HepG2 (cell line): ENCODE measurements around the gene OVOL2. TPM values are rescaled to one million over a fixed set of nuclear protein-coding genes. Genes with fewer than 3 reads are reported as not detected.

Source experiments
- ATM ChIP-seq: fragments of 450-650 bp; IDR thresholded peaks from 2 replicates; pipeline ENCODE4 v1.7.1; 2017; ENCODE audit warnings: mild to moderate bottlenecking, borderline replicate concordance
- GLI4 ChIP-seq: sonication (generic); formaldehyde crosslinking; IDR thresholded peaks from 2 replicates; pipeline ENCODE4 v1.5.1; 2020; ENCODE audit warnings: missing genetic modification reagents, mild to moderate bottlenecking, moderate library complexity, borderline replicate concordance
- HMG20B ChIP-seq: conservative IDR thresholded peaks from 2 replicates; pipeline ENCODE4 v1.6.1; 2016; ENCODE audit warnings: missing genetic modification reagents, missing compliant biosample characterization
- KDM5B ChIP-seq: sonication (generic); formaldehyde crosslinking; IDR thresholded peaks from 2 replicates; pipeline ENCODE4 v1.4.0; 2020; ENCODE audit warnings: missing genetic modification reagents, mild to moderate bottlenecking, borderline replicate concordance
- MXI1 ChIP-seq: IDR thresholded peaks from 3 replicates; pipeline ENCODE4 v1.6.1; 2012; ENCODE audit warnings: low read depth, low read length, inconsistent platforms, borderline replicate concordance
- NFE2L2 ChIP-seq: fragments of 150-350 bp; IDR thresholded peaks from 2 replicates; pipeline ENCODE4 v1.6.1; 2014; ENCODE audit warnings: low read length
- PAX8 ChIP-seq: sonication (generic); formaldehyde crosslinking; IDR thresholded peaks from 2 replicates; pipeline ENCODE4 v1.8.0; 2022; ENCODE audit warnings: mild to moderate bottlenecking, missing genetic modification reagents, borderline replicate concordance
- SIX1 ChIP-seq: sonication (generic); formaldehyde crosslinking; IDR thresholded peaks from 2 replicates; pipeline ENCODE4 v1.4.0; 2020; ENCODE audit warnings: missing genetic modification reagents, borderline replicate concordance
- SMAD9 ChIP-seq: sonication (generic); formaldehyde crosslinking; IDR thresholded peaks from 2 replicates; pipeline ENCODE4 v1.5.1; 2020; ENCODE audit warnings: mild to moderate bottlenecking, missing genetic modification reagents
- SP5 ChIP-seq: IDR thresholded peaks from 2 replicates; pipeline ENCODE4 v1.6.1; 2016; ENCODE audit warnings: low read depth, borderline replicate concordance
- STAG1 ChIP-seq: sonication (generic); formaldehyde crosslinking; IDR thresholded peaks from 2 replicates; pipeline ENCODE4 v1.4.0; 2020; ENCODE audit warnings: missing genetic modification reagents
- STAT5B ChIP-seq: sonication (generic); formaldehyde crosslinking; IDR thresholded peaks from 2 replicates; pipeline ENCODE4 v1.4.0; 2020; ENCODE audit warnings: missing genetic modification reagents
- TEAD3 ChIP-seq: optimal IDR thresholded peaks from 2 replicates; pipeline ENCODE3; 2016; ENCODE audit warnings: borderline replicate concordance
- TMF1 ChIP-seq: sonication (generic); formaldehyde crosslinking; IDR thresholded peaks from 2 replicates; pipeline ENCODE4 v1.8.1; 2022; ENCODE audit warnings: low read depth, missing genetic modification reagents
- ZBTB8A ChIP-seq: sonication (generic); formaldehyde crosslinking; IDR thresholded peaks from 2 replicates; pipeline ENCODE4 v1.4.0; 2020; ENCODE audit warnings: mild to moderate bottlenecking, low read depth, missing genetic modification reagents, borderline replicate concordance
- ZFP41 ChIP-seq: sonication (generic); formaldehyde crosslinking; IDR thresholded peaks from 2 replicates; pipeline ENCODE4 v1.4.0; 2020; ENCODE audit warnings: mild to moderate bottlenecking, missing genetic modification reagents, borderline replicate concordance
- ZKSCAN8 ChIP-seq: IDR thresholded peaks from 2 replicates; pipeline ENCODE4 v1.6.1; 2016; ENCODE audit warnings: borderline replicate concordance, missing genetic modification reagents, missing compliant biosample characterization
- ZMYM2 ChIP-seq: sonication (generic); formaldehyde crosslinking; IDR thresholded peaks from 2 replicates; pipeline ENCODE4 v1.8.0; 2022; ENCODE audit warnings: mild to moderate bottlenecking, missing genetic modification reagents
- ZNF20 ChIP-seq: sonication (generic); formaldehyde crosslinking; IDR thresholded peaks from 2 replicates; pipeline ENCODE4 v1.4.0; 2020; ENCODE audit warnings: mild to moderate bottlenecking, moderate library complexity, missing genetic modification reagents
- ZNF432 ChIP-seq: sonication (generic); formaldehyde crosslinking; IDR thresholded peaks from 2 replicates; pipeline ENCODE4 v1.5.0; 2020; ENCODE audit warnings: missing genetic modification reagents, mild to moderate bottlenecking, borderline replicate concordance
- ZSCAN29 ChIP-seq: sonication (generic); formaldehyde crosslinking; conservative IDR thresholded peaks from 2 replicates; pipeline ENCODE4 v1.4.0; 2020; ENCODE audit warnings: mild to moderate bottlenecking, missing genetic modification reagents
- polyA plus RNA-seq, 8 experiments: library from polyadenylated mRNA; depleted of rRNA in 3 of 8; stranded (reverse) in 7 of 8; unstranded in 1 of 8; fragments of >200 nt; fragmentation: Illumina TruSeq in 4 of 8; extraction: Trizol in 4 of 8; gene quantifications; 2 replicates each; pipeline versions ENCODE4 v1.2.1 to v1.2.3, GENCODE V29; 2011 to 2016; ENCODE audit warnings: low read depth in 4 of 8, missing spikeins in 1 of 8, mixed read lengths in 1 of 8; ENCODE audit not compliant: insufficient read depth in 1 of 8
- total RNA-seq, 5 experiments: library from RNA; depleted of rRNA; stranded (reverse); fragments of >200 nt; fragmentation: Illumina TruSeq; extraction: Trizol; gene quantifications; 2 replicates each; pipeline ENCODE4 v1.2.3, GENCODE V29; 2016; ENCODE audit warnings: low read depth in 1 of 5
- TF ChIP-seq, protein P1 (sequence below): sonication (generic); formaldehyde crosslinking; IDR thresholded peaks from 2 replicates; pipeline ENCODE4 v1.9.0; 2021; ENCODE audit warnings: missing genetic modification reagents, mild to moderate bottlenecking, borderline replicate concordance
- TF ChIP-seq, protein P2 (sequence below): sonication (generic); formaldehyde crosslinking; IDR thresholded peaks from 2 replicates; pipeline ENCODE4 v1.4.0; 2020; ENCODE audit warnings: missing genetic modification reagents, borderline replicate concordance
- TF ChIP-seq, protein P3 (sequence below): sonication (generic); formaldehyde crosslinking; IDR thresholded peaks from 2 replicates; pipeline ENCODE4 v1.5.0; 2020; ENCODE audit warnings: missing genetic modification reagents

The OVOL2 gene
- total and polyA plus RNA-seq, 2 of the 13 experiments (the other 11 are each of a cell fraction or from before 2014, with no cell fraction given): 0.20 to 0.31 TPM

DNA sequence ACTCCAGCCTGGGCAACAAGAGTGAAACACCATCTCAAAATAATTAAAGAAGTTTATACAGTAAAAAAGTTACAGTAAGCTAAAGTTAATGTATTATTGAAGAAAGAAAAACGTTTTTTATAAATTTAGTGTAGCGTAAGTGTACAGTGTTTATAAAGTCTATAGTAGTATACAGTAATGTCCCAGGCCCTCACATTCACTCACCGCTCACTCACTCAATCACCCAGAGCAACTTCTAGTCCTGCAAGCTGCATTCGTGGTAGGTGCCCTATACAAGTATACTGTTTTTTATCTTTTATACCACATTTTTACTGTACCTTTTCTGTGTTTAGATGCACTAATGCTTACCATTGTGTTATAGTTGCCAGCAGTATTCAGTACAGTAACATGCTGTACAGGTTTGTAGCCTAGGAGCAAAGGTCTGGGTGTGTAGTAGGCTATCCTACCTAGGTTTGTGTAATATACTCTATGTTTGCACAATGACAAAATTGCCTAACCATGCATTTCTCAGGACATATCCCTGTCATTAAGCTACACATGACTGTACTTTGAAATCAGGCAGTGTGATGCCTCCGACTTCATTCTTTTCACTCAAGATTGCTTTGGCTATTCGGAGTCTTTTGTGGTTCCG is 72.2 kb downstream of the OVOL2 start (continued):
- TF ChIP-seq TEAD3 (CRISPR knock-in tag) (peak; percentile 96), SP5 (CRISPR knock-in tag) (peak; percentile 64; the same call in 1 of the 2 replicates), PAX8 (no peak), ZBTB8A (no peak), ZNF432 (CRISPR knock-in tag) (no peak), STAT5B (no peak), TMF1 (CRISPR knock-in tag) (no peak), SIX1 (peak; percentile 82; the same call in 1 of the 2 replicates), ZNF20 (CRISPR knock-in tag) (no peak), SMAD9 (CRISPR knock-in tag) (no peak), HMG20B (CRISPR knock-in tag) (peak; percentile 89), ZMYM2 (CRISPR knock-in tag) (peak; percentile 91), STAG1 (CRISPR knock-in tag) (peak; percentile 11; the same call in 1 of the 2 replicates), GLI4 (CRISPR knock-in tag) (0 out of 2 replicates have a peak, but pooled peaks have one; percentile 25), ZSCAN29 (CRISPR knock-in tag) (no peak), ATM (peak; percentile 83; the same call in 1 of the 2 replicates), ZFP41 (CRISPR knock-in tag) (no peak), KDM5B (no peak), NFE2L2 (no peak), MXI1 (peak; percentile 85; the same call in 1 of the 3 replicates), ZKSCAN8 (CRISPR knock-in tag) (peak; percentile 95)
- TF ChIP-seq, protein P1, sequence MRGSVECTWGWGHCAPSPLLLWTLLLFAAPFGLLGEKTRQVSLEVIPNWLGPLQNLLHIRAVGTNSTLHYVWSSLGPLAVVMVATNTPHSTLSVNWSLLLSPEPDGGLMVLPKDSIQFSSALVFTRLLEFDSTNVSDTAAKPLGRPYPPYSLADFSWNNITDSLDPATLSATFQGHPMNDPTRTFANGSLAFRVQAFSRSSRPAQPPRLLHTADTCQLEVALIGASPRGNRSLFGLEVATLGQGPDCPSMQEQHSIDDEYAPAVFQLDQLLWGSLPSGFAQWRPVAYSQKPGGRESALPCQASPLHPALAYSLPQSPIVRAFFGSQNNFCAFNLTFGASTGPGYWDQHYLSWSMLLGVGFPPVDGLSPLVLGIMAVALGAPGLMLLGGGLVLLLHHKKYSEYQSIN (CRISPR knock-in tag): no peak
- TF ChIP-seq, protein P2, sequence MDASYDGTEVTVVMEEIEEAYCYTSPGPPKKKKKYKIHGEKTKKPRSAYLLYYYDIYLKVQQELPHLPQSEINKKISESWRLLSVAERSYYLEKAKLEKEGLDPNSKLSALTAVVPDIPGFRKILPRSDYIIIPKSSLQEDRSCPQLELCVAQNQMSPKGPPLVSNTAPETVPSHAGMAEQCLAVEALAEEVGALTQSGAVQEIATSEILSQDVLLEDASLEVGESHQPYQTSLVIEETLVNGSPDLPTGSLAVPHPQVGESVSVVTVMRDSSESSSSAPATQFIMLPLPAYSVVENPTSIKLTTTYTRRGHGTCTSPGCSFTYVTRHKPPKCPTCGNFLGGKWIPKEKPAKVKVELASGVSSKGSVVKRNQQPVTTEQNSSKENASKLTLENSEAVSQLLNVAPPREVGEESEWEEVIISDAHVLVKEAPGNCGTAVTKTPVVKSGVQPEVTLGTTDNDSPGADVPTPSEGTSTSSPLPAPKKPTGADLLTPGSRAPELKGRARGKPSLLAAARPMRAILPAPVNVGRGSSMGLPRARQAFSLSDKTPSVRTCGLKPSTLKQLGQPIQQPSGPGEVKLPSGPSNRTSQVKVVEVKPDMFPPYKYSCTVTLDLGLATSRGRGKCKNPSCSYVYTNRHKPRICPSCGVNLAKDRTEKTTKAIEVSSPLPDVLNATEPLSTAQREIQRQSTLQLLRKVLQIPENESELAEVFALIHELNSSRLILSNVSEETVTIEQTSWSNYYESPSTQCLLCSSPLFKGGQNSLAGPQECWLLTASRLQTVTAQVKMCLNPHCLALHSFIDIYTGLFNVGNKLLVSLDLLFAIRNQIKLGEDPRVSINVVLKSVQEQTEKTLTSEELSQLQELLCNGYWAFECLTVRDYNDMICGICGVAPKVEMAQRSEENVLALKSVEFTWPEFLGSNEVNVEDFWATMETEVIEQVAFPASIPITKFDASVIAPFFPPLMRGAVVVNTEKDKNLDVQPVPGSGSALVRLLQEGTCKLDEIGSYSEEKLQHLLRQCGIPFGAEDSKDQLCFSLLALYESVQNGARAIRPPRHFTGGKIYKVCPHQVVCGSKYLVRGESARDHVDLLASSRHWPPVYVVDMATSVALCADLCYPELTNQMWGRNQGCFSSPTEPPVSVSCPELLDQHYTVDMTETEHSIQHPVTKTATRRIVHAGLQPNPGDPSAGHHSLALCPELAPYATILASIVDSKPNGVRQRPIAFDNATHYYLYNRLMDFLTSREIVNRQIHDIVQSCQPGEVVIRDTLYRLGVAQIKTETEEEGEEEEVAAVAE (CRISPR knock-in tag): 0 out of 2 replicates have a peak, but pooled peaks have one; percentile 64
- TF ChIP-seq, protein P3, sequence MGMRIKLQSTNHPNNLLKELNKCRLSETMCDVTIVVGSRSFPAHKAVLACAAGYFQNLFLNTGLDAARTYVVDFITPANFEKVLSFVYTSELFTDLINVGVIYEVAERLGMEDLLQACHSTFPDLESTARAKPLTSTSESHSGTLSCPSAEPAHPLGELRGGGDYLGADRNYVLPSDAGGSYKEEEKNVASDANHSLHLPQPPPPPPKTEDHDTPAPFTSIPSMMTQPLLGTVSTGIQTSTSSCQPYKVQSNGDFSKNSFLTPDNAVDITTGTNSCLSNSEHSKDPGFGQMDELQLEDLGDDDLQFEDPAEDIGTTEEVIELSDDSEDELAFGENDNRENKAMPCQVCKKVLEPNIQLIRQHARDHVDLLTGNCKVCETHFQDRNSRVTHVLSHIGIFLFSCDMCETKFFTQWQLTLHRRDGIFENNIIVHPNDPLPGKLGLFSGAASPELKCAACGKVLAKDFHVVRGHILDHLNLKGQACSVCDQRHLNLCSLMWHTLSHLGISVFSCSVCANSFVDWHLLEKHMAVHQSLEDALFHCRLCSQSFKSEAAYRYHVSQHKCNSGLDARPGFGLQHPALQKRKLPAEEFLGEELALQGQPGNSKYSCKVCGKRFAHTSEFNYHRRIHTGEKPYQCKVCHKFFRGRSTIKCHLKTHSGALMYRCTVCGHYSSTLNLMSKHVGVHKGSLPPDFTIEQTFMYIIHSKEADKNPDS (CRISPR knock-in tag): peak; percentile 86
